Stimulated activated naive B cell treated with anti-CD40 and anti-IgM and Interleukin-4, amounts not matched to agents 10 μg/mL and 1 μg/mL and 100 μg/mL, for 72 hours (primary cell): Measurements from ENCODE around the gene MRPS26.

Experiments
- ATAC-seq, 2 donors: fragments of 150-1000 bp; cut with Tn5 transposase; replicated peaks; 2 replicates each; pipeline ENCODE4 v1.10.0; 2021; ENCODE audit warnings: moderate library complexity in 1 of 2
- DNase-seq: peaks from one replicate; pipeline ENCODE4 v3.0.0; 2021
- H3K27ac Mint-ChIP-seq: one replicate; pipeline ENCODE4 v1.8.0; 2022; ENCODE audit warnings: mild to moderate bottlenecking, mixed read lengths
- H3K27me3 Mint-ChIP-seq, 2 donors: one replicate each; pipeline ENCODE4 v1.8.0; 2022; ENCODE audit warnings: mixed read lengths in 2 of 2
- H3K36me3 Mint-ChIP-seq, 2 donors: one replicate each; pipeline ENCODE4 v1.8.0; 2022; ENCODE audit warnings: mixed read lengths in 2 of 2, mild to moderate bottlenecking in 1 of 2
- H3K4me1 Mint-ChIP-seq, 2 donors: one replicate each; pipeline ENCODE4 v1.8.0; 2022; ENCODE audit warnings: mixed read lengths in 2 of 2, mild to moderate bottlenecking in 1 of 2
- H3K4me3 Mint-ChIP-seq, 2 donors: one replicate each; pipeline ENCODE4 v1.8.0; 2022; ENCODE audit warnings: mild to moderate bottlenecking in 2 of 2, mixed read lengths in 2 of 2, moderate library complexity in 1 of 2
- H3K9me3 Mint-ChIP-seq, 2 donors: one replicate each; pipeline ENCODE4 v1.8.0; 2022; ENCODE audit warnings: mixed read lengths in 2 of 2, mild to moderate bottlenecking in 1 of 2

Gene MRPS26

GRCh38 chr20:3093861-3094361, 48.1 kb downstream of the MRPS26 start:
- DNase-seq (no peak), ATAC-seq (peak; percentile 7 to 35)
- Mint-ChIP-seq H3K27ac (no peak overlapping the region), H3K9me3 (no peaks in the 10 kb centered on the region), H3K27me3 (peaks cover 12 to 22% of the 10 kb centered on the region in 2 donors), H3K4me3 (peak overlapping the region in 1 of 2 donors; percentile 89), H3K4me1 (peaks cover 5 to 25% of the 10 kb centered on the region in 2 donors), H3K36me3 (no peaks in the 10 kb centered on the region)

GRCh38 chr20:3094848-3095629, 49.2 kb downstream of the MRPS26 start:
- Mint-ChIP-seq H3K4me1 (peaks cover 5 to 25% of the 10 kb centered on the region in 2 donors), H3K9me3 (no peaks in the 10 kb centered on the region), H3K36me3 (no peaks in the 10 kb centered on the region), H3K4me3 (no peak overlapping the region), H3K27me3 (peaks cover 5 to 17% of the 10 kb centered on the region in 2 donors), H3K27ac (no peak overlapping the region)
- ATAC-seq (no peak), DNase-seq (no peak)
